ENCODE measurements around the gene TMEM245.

TMEM245 gene

GRCh38 chr9:109035684-109036423 lies 83.9 kb downstream of the TMEM245 start:
- no peak overlapping the region for H3K27ac ChIP-seq (ENCODE audit: low read depth, low read length)

GRCh38 chr9:109033941-109034700 lies 85.6 kb downstream of the TMEM245 start:
- Histone ChIP-seq H3K4me1 (ENCODE audit: control insufficient read depth in 1 of 2, insufficient read depth in 2 of 2, low read length in 2 of 2) (peaks cover 0 to 10% of the 10 kb centered on the region in 2 donors), H3K36me3 (ENCODE audit: control insufficient read depth in 1 of 2, insufficient read depth in 2 of 2, low read length in 2 of 2) (peaks cover 10 to 21% of the 10 kb centered on the region in 2 donors), H3K27me3 (ENCODE audit: control insufficient read depth in 1 of 2, insufficient read depth in 2 of 2, low read length in 2 of 2) (no peaks in the 10 kb centered on the region), H3K9me3 (ENCODE audit: control insufficient read depth in 1 of 2, low read length in 2 of 2) (no peaks in the 10 kb centered on the region), H3K9ac (ENCODE audit: low read depth in 1 of 2, low read length in 2 of 2) (no peak overlapping the region), H3K4me3 (ENCODE audit: low read depth in 1 of 2, low read length in 2 of 2) (no peak overlapping the region), H3K27ac (ENCODE audit: low read depth, low read length) (no peak overlapping the region)

More at GRCh38 chr9:109035684-109036423, 83.9 kb downstream of the TMEM245 start:
- no peaks in the 10 kb centered on the region for H3K27me3 ChIP-seq (ENCODE audit: control insufficient read depth in 1 of 2, insufficient read depth in 2 of 2, low read length in 2 of 2)
- H3K9ac ChIP-seq (ENCODE audit: low read depth in 1 of 2, low read length in 2 of 2) = no peak overlapping the region
- peaks cover 0 to 10% of the 10 kb centered on the region in 2 donors for H3K4me1 ChIP-seq (ENCODE audit: control insufficient read depth in 1 of 2, insufficient read depth in 2 of 2, low read length in 2 of 2)
- H3K36me3 ChIP-seq (ENCODE audit: control insufficient read depth in 1 of 2, insufficient read depth in 2 of 2, low read length in 2 of 2) = peaks cover 14 to 20% of the 10 kb centered on the region in 2 donors
- H3K4me3 ChIP-seq (ENCODE audit: low read depth in 1 of 2, low read length in 2 of 2) = no peak overlapping the region
- H3K9me3 ChIP-seq (ENCODE audit: control insufficient read depth in 1 of 2, low read length in 2 of 2) = no peaks in the 10 kb centered on the region

DNA sequence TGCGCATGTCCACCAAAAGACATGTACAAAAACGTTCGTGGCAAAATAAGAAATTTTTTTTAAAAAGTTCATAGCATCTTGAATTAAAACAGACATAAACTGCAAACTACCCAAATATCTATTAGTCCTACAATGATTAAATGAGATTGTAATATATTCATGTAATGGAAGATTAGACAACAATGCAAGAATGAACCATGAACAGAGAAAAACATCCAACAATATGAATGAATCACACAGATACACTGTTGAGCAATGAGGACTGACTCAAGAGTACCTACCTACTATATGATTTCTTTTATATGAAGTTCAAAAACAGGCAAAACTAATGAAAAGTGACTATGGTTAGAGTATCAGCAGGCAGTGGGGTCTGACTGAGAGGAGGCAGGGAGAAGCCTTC lies 88.5 kb downstream of the TMEM245 start:
- peaks cover 10 to 14% of the 10 kb centered on the region in 2 donors for H3K36me3 ChIP-seq (ENCODE audit: control insufficient read depth in 1 of 2, insufficient read depth in 2 of 2, low read length in 2 of 2)
- H3K9ac ChIP-seq (ENCODE audit: low read depth in 1 of 2, low read length in 2 of 2) = no peak overlapping the region
- peaks cover 0 to 7% of the 10 kb centered on the region in 2 donors for H3K4me1 ChIP-seq (ENCODE audit: control insufficient read depth in 1 of 2, insufficient read depth in 2 of 2, low read length in 2 of 2)
- no peaks in the 10 kb centered on the region for H3K9me3 ChIP-seq (ENCODE audit: control insufficient read depth in 1 of 2, low read length in 2 of 2)
- no peak overlapping the region for H3K4me3 ChIP-seq (ENCODE audit: low read depth in 1 of 2, low read length in 2 of 2)
- H3K27ac ChIP-seq (ENCODE audit: low read depth, low read length) = no peak overlapping the region
- no peaks in the 10 kb centered on the region for H3K27me3 ChIP-seq (ENCODE audit: control insufficient read depth in 1 of 2, insufficient read depth in 2 of 2, low read length in 2 of 2)

DNA sequence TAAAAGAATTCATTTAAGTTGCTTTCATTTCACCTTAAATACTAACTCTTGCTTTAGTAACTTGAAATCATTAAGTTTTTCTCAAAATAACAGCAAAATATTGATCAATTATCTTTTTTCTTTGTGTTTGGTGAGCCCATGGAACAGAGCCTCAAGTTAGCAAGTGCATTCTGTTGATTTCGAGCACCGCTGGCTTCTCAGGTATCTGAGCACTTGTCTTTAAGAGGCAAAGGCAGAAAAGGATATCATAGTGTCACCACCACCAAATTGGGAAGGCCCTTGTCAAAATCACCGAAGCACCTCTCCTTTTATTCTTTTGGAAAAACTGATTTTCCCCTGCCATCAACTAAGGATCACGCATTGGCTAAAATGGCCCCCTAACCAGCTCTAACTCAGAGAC lies 89.3 kb downstream of the TMEM245 start:
- Histone ChIP-seq H3K9ac (ENCODE audit: low read depth in 1 of 2, low read length in 2 of 2) (no peak overlapping the region), H3K27ac (ENCODE audit: low read depth, low read length) (no peak overlapping the region), H3K27me3 (ENCODE audit: control insufficient read depth in 1 of 2, insufficient read depth in 2 of 2, low read length in 2 of 2) (no peaks in the 10 kb centered on the region), H3K9me3 (ENCODE audit: control insufficient read depth in 1 of 2, low read length in 2 of 2) (no peaks in the 10 kb centered on the region), H3K36me3 (ENCODE audit: control insufficient read depth in 1 of 2, insufficient read depth in 2 of 2, low read length in 2 of 2) (peaks cover 14 to 16% of the 10 kb centered on the region in 2 donors), H3K4me1 (ENCODE audit: control insufficient read depth in 1 of 2, insufficient read depth in 2 of 2, low read length in 2 of 2) (peaks cover 0 to 4% of the 10 kb centered on the region in 2 donors), H3K4me3 (ENCODE audit: low read depth in 1 of 2, low read length in 2 of 2) (no peak overlapping the region)

DNA sequence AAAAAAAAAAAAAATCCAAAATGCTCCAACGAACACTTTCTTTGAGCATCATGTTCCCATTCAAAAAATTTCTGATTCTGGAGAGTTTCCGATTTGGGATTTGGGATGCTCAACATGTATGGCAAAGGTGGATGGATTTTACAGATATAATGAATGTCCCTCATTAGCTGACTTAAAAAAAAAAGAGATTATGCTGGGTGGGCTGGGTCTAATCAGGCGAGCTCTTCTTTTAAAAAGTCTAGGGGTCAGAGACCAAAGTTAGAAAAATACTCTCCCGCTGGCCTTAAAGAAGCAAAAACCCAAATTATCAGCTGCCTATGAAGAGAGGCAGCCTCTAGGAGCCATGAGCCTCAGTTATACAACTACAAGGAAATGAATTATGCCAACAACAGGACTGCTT lies 91.3 kb downstream of the TMEM245 start:
- no peak overlapping the region for H3K4me3 ChIP-seq (ENCODE audit: low read depth in 1 of 2, low read length in 2 of 2)
- H3K27ac ChIP-seq (ENCODE audit: low read depth, low read length) = no peak overlapping the region
- H3K4me1 ChIP-seq (ENCODE audit: control insufficient read depth in 1 of 2, insufficient read depth in 2 of 2, low read length in 2 of 2) = peaks cover 0 to 4% of the 10 kb centered on the region in 2 donors
- H3K36me3 ChIP-seq (ENCODE audit: control insufficient read depth in 1 of 2, insufficient read depth in 2 of 2, low read length in 2 of 2) = peaks cover 17 to 19% of the 10 kb centered on the region in 2 donors
- H3K9ac ChIP-seq (ENCODE audit: low read depth in 1 of 2, low read length in 2 of 2) = no peak overlapping the region
- no peaks in the 10 kb centered on the region for H3K9me3 ChIP-seq (ENCODE audit: control insufficient read depth in 1 of 2, low read length in 2 of 2)
- H3K27me3 ChIP-seq (ENCODE audit: control insufficient read depth in 1 of 2, insufficient read depth in 2 of 2, low read length in 2 of 2) = no peaks in the 10 kb centered on the region

DNA sequence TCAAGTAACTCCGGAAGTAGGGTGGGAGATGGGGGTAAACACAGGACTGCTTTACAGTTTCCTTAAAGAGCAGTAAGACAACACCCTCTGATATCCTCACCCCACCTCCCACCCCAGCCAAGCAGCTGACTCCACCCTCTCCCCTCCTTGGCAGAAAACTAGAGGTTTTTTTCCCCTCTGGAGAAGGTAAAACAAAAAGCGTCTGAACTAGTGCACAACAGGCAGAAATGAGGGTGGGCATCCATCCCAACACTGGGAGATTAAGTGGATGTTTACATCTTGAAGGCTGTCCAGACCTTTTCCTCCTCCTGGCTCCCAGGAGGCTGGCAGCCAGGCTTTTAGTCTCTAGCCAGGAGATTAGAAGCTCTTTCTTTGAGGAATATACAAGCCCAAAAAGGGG lies 92.6 kb downstream of the TMEM245 start:
- Histone ChIP-seq H3K36me3 (ENCODE audit: control insufficient read depth in 1 of 2, insufficient read depth in 2 of 2, low read length in 2 of 2) (peaks cover 9 to 14% of the 10 kb centered on the region in 2 donors), H3K9ac (ENCODE audit: low read depth in 1 of 2, low read length in 2 of 2) (no peak overlapping the region), H3K27ac (ENCODE audit: low read depth, low read length) (no peak overlapping the region), H3K9me3 (ENCODE audit: control insufficient read depth in 1 of 2, low read length in 2 of 2) (no peaks in the 10 kb centered on the region), H3K27me3 (ENCODE audit: control insufficient read depth in 1 of 2, insufficient read depth in 2 of 2, low read length in 2 of 2) (no peaks in the 10 kb centered on the region), H3K4me1 (ENCODE audit: control insufficient read depth in 1 of 2, insufficient read depth in 2 of 2, low read length in 2 of 2) (peaks cover 0 to 4% of the 10 kb centered on the region in 2 donors), H3K4me3 (ENCODE audit: low read depth in 1 of 2, low read length in 2 of 2) (no peak overlapping the region)

DNA sequence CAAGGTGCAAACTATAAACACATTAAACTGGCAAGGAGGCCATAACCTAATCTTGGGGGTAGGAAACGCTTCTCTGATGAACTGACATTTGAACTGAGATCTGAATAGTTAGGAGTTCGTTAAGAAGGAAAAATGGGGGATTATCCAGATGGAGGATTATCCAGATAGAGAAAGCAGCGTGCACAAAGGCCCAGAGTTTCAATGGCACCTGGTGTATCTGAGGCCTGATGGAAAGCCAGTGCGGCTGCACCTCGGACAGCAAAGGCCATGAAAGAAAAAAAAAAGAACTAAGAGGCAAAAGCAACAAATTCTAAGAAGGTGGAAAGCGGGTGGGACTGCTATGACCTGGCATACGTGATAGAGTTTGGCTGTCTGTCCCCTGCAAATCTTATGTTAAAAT lies 93.4 kb downstream of the TMEM245 start:
- Histone ChIP-seq H3K4me3 (ENCODE audit: low read depth in 1 of 2, low read length in 2 of 2) (no peak overlapping the region), H3K9ac (ENCODE audit: low read depth in 1 of 2, low read length in 2 of 2) (no peak overlapping the region), H3K27me3 (ENCODE audit: control insufficient read depth in 1 of 2, insufficient read depth in 2 of 2, low read length in 2 of 2) (no peaks in the 10 kb centered on the region), H3K9me3 (ENCODE audit: control insufficient read depth in 1 of 2, low read length in 2 of 2) (no peaks in the 10 kb centered on the region), H3K36me3 (ENCODE audit: control insufficient read depth in 1 of 2, insufficient read depth in 2 of 2, low read length in 2 of 2) (peaks cover 6 to 12% of the 10 kb centered on the region in 2 donors), H3K27ac (ENCODE audit: low read depth, low read length) (no peak overlapping the region), H3K4me1 (ENCODE audit: control insufficient read depth in 1 of 2, insufficient read depth in 2 of 2, low read length in 2 of 2) (peaks cover 0 to 4% of the 10 kb centered on the region in 2 donors)

DNA sequence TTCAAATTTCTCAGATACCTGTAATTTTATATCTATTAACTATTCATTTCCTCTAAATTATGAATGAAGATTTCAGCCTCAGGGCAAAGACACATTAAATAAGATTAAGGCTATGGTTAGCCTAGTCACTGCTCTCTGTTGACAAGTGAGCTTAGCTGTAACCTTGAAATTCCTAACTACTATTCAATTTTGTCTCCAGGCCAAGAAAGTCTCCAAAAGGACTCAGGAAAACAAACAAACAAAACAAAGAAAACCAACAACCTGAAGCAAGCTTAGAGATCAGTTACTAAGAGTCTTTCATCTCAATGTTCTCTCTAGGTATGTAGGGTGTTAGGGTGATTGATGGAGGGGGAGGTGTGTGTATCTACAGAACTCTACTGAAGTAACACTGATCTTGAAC lies 96.9 kb downstream of the TMEM245 start:
- H3K4me1 ChIP-seq (ENCODE audit: control insufficient read depth in 1 of 2, insufficient read depth in 2 of 2, low read length in 2 of 2) = peaks cover 0 to 4% of the 10 kb centered on the region in 2 donors
- H3K36me3 ChIP-seq (ENCODE audit: control insufficient read depth in 1 of 2, insufficient read depth in 2 of 2, low read length in 2 of 2) = peaks cover 12 to 17% of the 10 kb centered on the region in 2 donors
- H3K27ac ChIP-seq (ENCODE audit: low read depth, low read length) = no peak overlapping the region
- no peak overlapping the region for H3K9ac ChIP-seq (ENCODE audit: low read depth in 1 of 2, low read length in 2 of 2)
- no peaks in the 10 kb centered on the region for H3K9me3 ChIP-seq (ENCODE audit: control insufficient read depth in 1 of 2, low read length in 2 of 2)
- no peak overlapping the region for H3K4me3 ChIP-seq (ENCODE audit: low read depth in 1 of 2, low read length in 2 of 2)
- no peaks in the 10 kb centered on the region for H3K27me3 ChIP-seq (ENCODE audit: control insufficient read depth in 1 of 2, insufficient read depth in 2 of 2, low read length in 2 of 2)

DNA sequence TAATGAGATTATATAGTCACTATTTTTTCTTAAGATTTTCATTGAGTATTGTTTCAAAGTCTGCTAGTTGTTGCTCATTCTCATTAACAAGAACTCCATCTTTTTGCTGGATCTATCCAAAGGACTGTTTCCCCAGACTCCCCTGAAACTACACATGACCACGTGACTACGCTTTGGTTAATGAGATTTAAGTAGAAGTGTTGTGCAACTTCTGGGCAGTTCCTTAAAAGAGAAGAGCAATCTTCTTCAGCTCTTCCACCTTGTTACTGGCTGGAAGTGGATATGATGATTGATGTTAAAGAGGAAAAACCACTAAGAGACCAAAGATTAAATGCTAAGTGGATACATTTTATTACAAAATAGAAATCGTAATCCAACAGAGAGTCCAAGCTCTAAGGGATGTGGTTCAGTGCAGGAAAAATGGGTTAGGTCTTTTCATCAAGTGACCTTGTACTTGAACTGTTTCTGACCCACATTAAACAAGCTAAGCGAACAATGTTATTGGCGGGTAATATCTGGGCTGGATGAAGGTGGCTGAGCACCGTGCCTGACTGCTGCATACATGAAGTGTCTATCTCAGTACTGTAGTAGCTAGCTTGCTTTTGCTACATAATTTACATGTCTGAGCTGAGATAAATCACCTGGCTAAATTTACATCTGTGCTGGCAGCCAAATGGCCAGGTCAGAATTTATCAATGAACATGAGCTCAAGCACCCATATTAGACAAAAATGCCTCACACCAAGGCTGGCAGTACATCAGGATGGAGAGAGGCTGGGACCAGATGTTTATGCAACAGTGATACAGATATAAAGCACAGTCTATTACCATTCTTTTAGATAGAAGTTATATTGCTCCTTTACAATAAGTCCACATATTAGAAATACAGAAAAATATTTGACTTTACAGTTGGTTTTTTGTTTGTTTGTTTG lies 98.9 kb downstream of the TMEM245 start:
- Histone ChIP-seq H3K36me3 (ENCODE audit: control insufficient read depth in 1 of 2, insufficient read depth in 2 of 2, low read length in 2 of 2) (peaks cover 12 to 21% of the 10 kb centered on the region in 2 donors), H3K27me3 (ENCODE audit: control insufficient read depth in 1 of 2, insufficient read depth in 2 of 2, low read length in 2 of 2) (no peaks in the 10 kb centered on the region), H3K27ac (ENCODE audit: low read depth, low read length) (no peak overlapping the region), H3K4me1 (ENCODE audit: control insufficient read depth in 1 of 2, insufficient read depth in 2 of 2, low read length in 2 of 2) (no peaks in the 10 kb centered on the region), H3K9me3 (ENCODE audit: control insufficient read depth in 1 of 2, low read length in 2 of 2) (no peaks in the 10 kb centered on the region), H3K4me3 (ENCODE audit: low read depth in 1 of 2, low read length in 2 of 2) (no peak overlapping the region), H3K9ac (ENCODE audit: low read depth in 1 of 2, low read length in 2 of 2) (no peak overlapping the region)
